Posterior cingulate gyrus (tissue), 11 donors: Measurements from ENCODE around the gene ATXN2.
"Not testable (repeated sequence)": the region's sequence is repeated elsewhere in the genome, so short reads cannot be mapped to it uniquely, and the experiment has no call there.

ENCODE experiments used
- DNase-seq, 10 donors: peaks; one replicate each; pipeline versions ENCODE4 v3.0.0 to v3.0.0-alpha.2; 2020 to 2021; ENCODE audit warnings: mixed read lengths in 3 of 10
- intact Hi-C: fragments of 100-400 bp; cut with DNase I; formaldehyde crosslinking; loops from one replicate; pipeline ENCODE4 v1.15.1; 2023

ATXN2 gene

GRCh38 chr12:111409780-111410430, 189.2 kb downstream of the ATXN2 start:
- peak in 1 of 10 donors; percentile 87 for DNase-seq
- intact Hi-C loops = no loop called here

DNA sequence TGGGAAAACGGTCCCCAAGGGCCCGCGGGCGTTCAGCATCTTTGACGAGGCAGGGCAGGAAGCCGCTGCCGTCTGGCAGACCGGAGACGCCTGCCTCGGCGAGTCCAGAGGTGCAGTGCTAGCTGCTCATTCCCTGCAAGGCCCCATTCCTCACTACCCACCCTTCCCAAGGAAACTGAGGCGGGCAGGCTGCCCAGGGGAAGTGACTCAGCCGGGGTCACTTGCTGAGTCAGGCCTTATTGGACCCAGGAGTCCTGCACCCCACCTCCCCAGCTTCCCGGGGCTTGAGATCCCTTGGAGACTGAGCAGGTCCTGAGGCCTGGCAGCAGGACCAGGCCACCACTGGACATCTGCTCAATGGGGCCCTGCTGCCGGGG, 189.7 kb downstream of the ATXN2 start:
- peak in 1 of 10 donors; percentile 84 for DNase-seq
- intact Hi-C loops = no loop called here

DNA sequence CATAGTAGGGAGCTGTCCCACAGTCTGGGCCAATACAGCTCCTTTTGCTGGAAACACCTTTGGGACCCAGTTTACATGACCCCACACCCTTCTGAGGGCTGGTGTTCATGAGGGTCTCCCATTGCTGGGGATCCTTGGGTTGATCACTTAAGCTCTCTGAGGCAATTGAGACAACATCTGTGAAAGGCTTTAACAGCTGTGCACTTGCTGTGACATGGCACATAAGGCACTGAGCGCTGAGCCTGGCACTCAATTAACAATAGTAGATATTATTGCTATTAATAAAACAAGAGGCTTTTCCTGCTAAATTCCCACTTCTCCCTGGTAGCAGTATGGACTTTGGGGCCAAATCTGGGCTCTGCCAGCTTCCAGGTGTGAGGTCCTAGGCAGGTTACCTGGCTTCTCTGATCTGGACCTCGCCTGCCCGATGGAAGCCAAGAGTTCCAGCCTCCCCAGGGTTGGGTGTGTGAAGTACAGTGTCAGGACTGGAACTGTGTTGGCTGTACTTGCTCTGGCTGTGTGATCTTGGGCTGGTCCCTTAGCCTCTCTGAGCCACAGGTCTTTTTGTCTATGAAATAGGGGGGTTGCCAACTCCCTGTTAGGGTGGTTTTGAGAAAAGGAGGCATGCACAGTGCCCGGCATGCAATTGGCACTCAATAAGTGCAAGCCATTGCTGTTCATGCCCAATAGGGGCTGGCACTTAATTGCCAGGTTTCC, 190.3 kb downstream of the ATXN2 start:
- intact Hi-C loops = no loop called here
- DNase-seq = no peak

DNA sequence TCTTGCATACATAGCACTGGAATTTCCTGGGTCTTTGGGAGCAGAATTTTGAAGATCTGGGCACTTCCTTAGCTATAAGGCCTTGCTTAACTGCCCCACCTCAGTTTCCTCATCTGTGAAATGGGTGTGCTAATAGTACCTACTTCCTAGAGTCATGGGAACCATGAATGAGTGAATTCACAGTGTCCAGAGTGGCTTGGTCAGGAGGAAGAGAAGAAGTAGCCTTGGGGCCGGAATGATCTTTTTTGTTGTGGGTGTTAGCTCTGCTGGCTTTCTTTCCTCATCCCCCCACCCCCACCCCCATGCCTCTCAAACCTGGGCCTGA, 191.0 kb downstream of the ATXN2 start:
- intact Hi-C loops = no loop called here
- no peak for DNase-seq

GRCh38 chr12:111407377-111408115, 191.6 kb downstream of the ATXN2 start:
- intact Hi-C loops = loop anchor here (2.0 kb wide), 1 partner anchor 43 kb away; no protein-coding TSS in a partner anchor
- DNase-seq = no peak

- no peak for DNase-seq
- intact Hi-C loops = loop anchor here (2.0 kb wide), 1 partner anchor 44 kb away; no protein-coding TSS in a partner anchor
These were observed 192.4 kb downstream of the ATXN2 start for GRCh38 chr12:111406474-111407376.

- DNase-seq = no peak
These were observed 193.1 kb downstream of the ATXN2 start, which contains the start of gene SH2B3 for GRCh38 chr12:111405859-111406473. Gene SH2B3, plus strand, starts transcription at chr12:111405923. Its CDS starts 12,223 bp downstream, at chr12:111418146.

DNA sequence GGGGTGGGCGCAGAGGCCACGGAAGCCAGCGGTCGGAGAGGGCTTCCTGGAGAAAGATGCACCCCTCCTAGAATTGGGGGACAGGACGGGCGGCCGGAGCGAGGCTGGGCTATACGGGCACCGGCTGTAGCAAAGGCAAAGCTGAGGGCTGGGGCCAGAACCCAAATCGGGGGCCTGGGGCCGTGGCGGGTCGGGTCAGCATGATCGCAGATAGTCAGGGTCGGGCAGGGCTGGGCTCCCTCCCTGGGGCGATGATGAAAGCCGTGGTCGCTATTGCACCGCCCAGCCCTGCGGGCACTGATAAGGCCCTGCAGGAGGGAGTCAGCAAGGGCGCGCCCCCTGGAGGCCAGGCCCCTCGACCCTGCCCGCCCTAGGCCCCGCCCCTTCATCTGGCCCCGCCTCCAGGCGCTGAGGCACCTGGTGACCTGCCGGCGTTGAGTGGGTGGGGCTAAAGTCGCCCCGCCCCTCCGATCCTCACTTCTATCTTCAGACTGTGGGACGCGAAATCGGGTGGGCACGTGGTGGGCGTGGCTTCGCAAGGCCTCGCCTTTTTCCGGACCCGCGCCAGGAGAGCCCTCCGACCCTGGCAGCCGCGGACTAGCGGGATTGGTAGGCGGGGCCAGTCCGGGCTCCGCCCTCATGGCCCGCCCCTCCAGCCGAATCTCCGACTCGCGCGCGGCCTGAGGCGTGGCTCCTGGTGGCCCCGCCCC, 193.8 kb downstream of the ATXN2 start:
- peak; percentile 80 to 99 (median 90) for DNase-seq
- intact Hi-C loops = no loop called here

More at GRCh38 chr12:111405859-111406473, 193.1 kb downstream of the ATXN2 start, which contains the start of gene SH2B3:
- intact Hi-C loops = loop anchor here (2.0 kb wide), 1 partner anchor 45 kb away; no protein-coding TSS in a partner anchor

DNA sequence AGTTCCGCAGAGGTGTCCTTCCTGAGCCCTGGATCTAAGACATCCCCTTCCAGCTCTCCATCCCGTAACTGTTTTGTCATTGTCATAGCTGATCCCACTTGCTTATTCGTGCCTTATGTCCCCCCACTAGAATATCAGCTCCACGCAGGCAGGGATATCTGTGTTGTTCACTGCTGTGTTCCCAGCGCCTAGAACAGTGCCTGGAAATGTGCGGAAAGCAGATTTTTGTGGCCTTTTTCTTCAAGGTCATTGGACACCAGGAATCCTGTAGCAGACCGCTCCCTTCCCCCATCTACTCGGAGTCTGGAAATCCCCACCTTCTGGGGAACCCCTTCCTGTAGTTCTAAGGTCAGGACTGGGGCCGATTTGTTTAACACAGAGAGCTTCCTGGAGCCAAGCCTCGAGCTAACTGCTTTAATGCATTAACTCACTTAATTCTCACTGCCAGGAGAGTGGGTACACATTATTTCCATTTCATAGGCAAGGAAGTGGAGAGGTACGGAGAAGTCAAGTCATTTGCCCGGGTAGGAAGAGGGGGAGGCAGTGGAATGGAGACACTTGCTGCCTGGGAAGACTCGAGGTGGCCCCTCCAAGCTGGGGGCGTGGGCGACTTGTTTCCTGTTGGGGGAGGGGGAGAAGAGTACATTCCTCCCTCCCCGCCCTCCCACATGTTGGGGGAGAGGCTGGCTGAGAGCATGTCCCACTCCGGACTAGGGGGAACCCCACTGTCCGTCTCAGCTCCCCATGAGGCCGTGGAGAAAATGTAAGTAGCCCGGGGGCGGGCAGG, 194.6 kb downstream of the ATXN2 start:
- DNase-seq = no peak
- intact Hi-C loops = no loop called here

DNA sequence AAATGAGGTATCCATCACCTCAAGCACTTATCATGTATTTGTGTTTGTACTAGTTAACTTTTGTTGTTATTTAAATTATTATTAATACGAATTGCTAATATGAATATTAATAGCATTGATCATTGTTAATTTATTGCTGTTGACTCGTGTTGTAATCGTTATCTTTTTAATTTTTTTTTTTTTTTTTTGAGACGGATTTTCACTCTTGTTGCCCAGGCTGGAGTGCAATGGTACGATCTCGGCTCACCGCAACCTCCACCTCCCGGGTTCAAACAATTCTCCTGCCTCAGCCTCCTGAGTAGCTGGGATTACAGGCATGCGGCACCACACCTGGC, 196.7 kb downstream of the ATXN2 start:
- intact Hi-C loops, DNase-seq: not testable (repeated sequence)
